GM19240 (cell line): ENCODE results near the gene AFF3.

Experiments
- DNase-seq: peaks from one replicate; pipeline ENCODE4 v3.0.0; 2011; ENCODE audit warnings: low spot score; ENCODE audit not compliant: insufficient read length

Gene AFF3

DNA sequence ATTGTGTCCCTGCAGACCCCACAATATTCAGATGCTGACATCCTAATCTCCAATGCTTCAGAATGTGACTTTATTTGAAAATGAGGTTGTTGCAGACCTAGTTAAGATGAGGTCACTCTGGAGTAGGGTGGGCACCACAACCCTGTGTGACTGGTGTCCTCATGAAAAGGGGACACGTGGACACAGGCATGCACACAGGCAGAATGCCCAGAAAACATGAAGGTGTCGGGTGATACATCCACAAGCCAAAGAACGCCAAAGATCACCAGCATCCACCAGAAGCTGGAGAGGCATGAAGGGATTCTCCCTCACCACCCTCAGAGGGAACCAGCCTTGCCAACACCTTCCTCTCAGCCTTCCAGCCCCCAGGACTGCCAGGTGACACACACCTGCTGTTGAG, 69.3 kb downstream of the AFF3 start:
- DNase-seq: no peak

DNA sequence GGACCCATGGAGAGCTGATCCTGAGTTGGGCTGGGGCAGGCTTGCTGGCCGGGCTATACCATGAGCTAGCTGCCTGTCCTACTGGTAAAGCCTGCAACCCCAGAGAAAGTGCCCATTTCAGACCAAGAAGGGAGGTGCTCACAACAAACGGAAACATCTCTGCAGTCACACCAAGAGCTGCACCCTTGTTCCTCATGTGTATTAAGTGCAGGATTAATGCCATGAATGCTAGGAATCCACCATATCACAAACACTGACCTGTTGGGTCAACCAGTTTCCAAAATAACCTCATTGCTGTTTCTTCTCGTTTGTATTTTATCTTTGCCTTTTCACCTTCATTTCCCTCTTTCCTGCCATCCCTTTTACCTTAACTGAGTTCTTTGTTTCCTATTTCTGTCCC, 69.9 kb downstream of the AFF3 start:
- DNase-seq: no peak

DNA sequence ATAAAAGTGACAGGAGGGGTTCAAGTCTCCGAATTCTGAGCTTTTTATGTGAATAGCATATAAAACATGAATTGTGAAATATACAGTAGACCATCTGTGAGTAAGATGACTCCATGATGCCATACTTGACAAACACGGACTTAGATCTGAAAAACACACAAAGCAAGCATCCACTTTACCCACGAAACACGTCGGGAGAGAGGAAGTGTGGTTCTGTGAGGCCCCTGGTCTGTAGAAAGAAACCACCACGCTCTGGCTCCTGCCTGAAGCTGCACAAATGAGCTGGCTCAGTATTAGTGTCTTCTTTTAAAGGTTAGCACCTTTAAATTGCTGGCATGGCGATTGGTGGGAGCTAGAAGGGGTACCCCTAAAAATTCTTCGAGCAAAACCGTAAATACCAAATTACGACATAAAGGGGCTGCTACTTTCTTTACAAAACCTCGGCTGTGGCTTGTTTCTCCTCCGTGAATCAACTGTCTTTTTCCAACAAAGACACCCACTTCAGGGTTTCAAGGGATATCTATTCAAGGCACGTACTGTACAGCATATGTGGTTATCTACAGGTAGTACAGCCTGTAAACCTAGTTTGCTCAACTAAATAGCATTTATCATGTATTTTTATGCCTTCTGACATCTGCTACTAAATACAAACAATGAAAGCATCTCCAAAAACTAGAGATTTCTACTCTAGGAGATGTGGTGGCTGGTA, 70.9 kb downstream of the AFF3 start:
- DNase-seq: no peak

DNA sequence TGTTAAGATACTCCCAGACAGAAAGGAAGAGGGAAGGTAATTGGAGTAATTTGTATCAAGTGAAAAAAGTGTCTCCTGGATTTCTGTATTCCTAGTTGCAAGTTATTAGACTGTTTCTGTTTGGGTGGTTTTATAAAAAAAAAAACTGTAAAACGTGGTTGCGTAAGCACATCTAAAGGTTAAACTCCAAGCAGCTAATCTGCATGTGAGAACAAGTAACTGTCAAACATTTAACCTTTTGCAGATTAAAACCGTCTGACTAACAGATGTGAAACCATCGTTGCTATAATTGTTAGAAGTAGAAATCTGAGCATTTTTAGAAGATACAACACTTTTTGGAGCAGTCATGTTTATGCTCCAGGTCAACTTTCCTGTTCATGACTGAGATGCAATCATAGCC, 72.3 kb downstream of the AFF3 start:
- DNase-seq: no peak

DNA sequence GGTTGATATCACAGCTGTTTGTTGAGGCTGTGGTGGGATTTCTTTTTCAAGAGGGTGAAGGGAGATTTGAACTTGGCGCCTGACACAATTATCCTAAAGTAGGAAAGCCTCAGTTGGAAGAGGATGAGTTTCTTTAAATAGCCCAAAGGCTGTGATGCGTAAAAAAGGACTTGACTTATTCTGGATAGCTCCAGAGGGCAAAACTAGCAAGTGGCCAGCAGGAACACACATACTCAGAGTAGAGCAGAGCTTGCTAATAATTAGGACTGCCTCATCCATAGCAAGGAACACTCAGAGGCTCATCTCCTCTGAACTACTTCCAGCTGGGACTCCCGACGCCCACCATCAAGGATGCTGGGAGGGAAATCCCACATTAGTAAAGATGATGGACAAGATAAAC, 74.0 kb downstream of the AFF3 start:
- DNase-seq: no peak

DNA sequence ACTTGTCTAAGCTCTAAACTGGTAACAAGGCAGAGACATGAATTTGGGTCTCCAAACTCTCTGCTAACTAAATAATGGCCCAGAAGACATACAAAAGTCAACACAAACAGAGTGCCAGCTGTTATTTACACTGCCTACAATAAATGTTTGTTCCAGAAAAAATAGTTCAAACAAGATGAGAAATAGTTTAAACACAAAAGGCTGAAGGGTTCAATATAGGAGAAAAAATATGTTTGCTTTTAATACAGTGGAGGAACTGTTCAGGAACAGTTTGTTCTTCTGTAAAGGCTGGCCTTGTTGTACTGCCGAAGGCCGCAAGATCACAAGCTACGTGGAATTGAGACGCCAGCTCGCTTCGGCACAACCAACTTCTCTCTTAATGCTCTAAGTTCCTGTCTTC, 74.6 kb downstream of the AFF3 start:
- DNase-seq: no peak

DNA sequence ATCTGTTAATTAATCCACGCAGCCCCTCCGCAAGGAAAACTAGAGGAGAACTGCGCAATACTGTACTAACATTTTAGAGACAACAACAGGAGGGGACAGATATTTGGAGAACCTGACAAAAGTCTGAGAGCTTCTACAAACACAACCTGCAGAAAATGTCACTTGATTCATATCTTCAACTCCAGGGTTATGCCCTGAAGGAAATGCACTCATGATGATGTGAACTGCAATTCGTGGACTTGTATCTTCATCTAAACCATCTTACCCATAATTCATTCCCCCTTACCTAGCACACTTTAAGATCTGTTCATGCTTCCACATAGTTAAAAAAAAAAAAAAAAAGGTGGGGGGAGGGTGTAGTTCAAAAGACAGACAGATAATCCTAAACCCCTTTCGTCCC, 75.5 kb downstream of the AFF3 start:
- no peak for DNase-seq

DNA sequence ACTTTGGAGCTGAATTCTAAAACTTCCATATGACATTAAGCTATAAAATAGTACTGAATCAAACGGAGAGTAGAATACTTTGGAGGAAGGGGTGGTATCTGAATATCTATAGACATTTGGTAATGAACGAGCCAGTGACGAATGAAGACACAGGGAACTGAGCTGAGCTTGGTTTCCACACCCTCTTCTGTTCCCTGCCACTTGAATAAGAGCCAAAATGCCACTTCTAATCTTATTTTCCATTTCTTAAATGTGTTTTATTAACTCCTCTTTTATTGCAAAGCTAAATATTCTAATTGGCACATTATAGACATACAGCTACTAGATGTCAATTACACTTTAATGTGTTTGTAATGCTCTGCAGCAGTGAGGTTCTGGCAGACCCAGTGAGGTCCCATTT, 76.1 kb downstream of the AFF3 start:
- no peak for DNase-seq

DNA sequence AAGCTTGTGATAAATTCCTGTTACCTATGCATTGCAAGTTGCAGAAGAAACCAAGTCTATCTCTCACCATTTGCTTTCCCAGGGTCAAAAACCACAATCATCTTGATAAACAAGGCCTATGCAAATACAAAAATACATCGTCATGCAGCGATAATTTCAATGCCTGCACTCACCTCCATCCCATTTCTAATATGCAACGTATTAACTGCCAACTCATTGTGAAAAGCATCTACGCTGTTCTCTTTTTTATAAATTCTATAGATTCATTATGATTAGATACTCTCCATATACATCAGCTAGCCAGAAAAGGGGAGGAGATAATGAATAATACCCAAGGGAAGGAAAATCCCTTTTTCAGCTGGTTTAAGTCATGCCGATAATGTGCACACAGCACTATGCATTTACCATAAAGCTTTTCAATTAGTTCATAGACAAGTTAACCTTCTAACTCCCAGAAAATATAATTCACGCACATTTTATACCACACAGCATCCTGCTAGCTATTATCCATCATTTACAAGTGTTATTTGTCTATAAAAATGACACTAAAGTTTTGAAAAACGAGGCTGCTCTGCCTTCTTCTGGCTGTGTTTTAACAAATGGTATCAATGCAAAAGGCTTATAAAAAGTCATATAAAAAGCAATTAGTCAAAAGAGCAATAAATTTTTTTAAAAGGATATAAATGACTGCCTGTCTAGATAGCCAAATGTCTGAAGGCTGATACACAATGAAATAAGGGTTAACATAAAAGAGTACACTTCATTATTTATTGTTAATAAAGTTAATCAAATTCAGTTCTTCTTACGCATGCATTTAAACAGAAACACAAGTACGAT, 77.6 kb downstream of the AFF3 start:
- DNase-seq: no peak

DNA sequence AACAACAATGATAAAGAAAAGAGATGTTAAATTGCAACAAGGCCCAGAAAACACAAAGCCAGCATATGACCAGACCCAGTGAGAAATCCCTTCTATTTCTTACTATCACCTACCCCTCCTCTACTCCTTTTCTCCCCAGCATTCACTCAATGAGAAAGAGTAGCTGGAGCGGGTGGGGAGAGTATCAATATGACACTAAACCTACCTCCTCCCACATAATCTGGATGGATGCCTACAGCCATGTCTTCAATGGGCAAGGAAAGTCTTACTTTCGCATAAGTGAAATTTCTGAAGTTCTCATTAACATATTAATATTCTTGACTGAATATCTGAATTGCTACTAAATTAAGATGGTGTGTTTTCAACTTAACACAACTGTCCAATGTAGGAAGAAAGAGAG, 78.2 kb downstream of the AFF3 start:
- DNase-seq: no peak

DNA sequence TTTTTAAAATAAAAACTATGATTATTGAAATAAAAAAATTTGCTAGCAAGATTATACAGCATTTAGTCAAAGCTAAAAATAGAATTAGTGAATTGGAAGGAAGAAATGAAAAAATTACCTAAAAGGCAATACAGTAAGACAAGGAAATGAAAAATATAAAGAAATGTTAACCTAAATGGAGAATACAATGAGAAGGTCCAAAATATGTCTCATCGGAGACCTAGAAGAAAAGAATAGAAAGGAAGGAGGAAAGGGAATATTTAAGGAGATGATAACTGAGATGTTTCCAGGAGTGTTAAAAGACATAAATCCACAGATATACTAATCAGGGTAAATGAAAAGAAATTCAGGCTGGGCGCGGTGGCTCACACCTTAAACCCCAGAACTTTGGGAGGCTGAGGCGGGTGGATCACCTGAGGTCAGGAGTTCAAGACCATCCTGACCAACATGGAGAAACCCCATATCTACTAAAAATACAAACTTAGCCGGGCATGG, 78.9 kb downstream of the AFF3 start:
- DNase-seq: no peak

DNA sequence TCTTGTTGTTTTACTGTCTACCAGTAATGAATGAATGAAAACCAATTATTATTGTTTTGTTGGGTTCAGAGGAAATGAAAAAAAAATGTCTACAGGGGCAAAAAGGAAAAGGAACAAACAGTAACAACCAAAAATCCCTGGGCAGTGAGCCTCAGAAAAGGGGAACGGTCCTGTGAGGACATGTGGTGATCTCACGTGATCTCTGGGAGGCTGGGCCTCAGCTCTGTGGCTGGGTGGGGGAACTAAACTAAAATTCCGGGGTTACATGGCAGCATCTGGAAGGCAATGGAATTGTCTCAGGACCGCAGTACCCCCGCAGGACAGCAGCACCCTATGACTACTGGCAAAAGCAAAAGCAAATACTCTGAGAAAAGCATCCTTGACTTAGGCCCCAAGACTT, 80.1 kb downstream of the AFF3 start:
- DNase-seq: no peak

DNA sequence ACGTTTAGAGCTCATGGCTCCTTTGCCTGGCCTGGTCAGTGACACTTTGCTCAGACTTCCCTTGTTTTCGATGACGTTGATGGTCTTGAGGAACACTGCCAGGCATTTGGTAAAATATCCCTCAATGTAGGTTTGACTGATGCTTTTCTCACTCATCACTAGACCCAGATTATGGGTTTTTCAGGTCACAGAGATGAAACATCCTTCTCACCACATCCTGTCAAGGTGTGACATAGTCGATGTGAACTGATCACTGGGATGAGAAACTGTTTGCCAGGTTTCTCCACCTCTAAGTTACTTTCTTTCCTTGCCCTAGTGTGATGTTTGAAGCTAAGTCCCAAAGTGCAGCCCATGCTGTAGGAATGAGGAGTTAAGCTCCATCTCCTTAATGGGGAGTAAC, 81.5 kb downstream of the AFF3 start:
- no peak for DNase-seq

DNA sequence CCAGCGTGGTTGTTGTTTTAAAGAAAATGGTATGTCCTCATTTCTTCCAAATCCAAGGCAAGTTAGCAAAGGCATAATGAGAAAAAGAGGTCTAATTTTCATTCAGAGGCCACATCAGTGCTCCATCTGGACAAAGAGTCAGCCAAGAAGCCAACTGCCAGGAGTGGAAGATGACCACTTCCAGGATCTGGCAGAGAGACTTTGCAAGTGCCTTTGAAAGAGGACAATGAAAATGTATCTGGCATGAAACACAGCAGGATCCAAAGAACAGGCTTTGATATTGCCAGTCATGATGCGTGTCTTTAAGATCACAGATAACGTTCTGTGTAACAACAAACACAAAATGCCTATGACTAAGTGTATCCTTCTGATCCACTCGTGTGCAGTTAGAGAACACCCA, 82.8 kb downstream of the AFF3 start:
- no peak for DNase-seq

DNA sequence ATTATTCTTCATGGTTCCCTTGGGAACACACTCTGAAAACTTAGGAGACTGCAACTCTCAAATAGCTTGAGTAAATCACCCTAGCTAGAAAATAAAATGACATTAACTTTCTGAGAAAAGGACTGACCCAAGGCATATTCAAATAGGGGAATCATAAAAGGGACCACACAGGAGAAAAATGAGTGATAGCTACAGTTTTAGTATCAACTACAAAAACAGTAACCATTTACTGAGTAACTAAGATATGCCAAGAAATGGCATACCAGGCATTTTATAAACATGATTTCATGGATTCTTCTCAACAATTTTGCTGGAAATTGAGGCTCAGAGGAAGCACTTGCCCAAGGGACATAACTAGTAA, 84.5 kb downstream of the AFF3 start:
- no peak for DNase-seq

DNA sequence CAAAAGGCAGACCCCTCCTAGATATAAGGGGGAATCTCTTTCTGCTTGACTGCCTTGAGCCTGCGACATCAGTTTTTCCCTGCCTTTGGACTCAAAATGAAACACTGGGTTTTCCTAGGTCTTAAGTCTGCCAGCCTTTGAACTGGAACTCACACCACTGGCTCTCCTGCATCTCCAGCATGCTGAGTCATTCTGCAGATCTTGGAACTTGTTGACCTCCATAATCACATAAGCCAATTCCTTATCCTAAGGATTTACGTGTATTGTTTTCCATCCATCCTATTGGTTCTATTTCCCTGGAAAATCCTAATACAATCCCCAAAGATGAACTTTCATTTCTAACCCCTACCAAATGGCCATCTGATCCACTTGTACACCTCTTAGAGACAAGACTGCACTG, 88.0 kb downstream of the AFF3 start:
- DNase-seq: no peak

DNA sequence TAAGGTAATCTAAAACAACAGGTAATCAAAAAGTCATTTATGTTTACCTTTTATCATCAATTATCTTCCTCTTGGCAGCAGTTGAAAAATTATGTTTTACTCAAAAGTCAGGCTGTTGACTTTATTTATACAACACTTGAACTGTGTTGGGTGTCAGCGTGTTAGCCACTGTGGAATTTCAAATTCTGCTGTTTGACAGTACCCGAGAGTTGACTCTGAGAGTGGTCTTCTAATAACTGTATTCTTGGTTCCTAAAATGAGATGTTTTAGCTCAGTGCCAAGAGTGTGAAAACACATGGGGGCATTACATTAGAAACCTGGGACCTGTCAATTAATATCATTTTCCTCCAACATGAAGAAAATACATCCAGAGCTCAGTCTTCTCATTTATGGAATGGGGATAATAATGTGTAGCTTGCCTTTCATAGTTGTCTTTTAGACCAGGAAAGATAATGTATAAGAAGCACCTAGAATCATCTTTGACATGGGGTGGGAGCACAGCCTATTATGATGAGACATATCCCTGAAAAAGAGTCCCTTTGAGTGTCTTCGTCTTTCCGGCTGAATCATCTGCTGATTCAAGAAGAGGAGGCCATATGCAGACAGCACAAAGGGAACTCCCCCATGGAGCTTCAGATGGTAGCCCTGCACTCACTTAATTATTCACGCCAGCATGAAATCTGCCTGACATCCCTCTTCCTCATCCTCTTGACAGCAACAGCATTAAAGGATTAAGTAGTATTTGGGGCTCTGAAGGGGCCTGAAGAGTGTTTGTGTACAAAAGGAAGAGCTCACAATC, 89.1 kb downstream of the AFF3 start:
- DNase-seq: no peak

DNA sequence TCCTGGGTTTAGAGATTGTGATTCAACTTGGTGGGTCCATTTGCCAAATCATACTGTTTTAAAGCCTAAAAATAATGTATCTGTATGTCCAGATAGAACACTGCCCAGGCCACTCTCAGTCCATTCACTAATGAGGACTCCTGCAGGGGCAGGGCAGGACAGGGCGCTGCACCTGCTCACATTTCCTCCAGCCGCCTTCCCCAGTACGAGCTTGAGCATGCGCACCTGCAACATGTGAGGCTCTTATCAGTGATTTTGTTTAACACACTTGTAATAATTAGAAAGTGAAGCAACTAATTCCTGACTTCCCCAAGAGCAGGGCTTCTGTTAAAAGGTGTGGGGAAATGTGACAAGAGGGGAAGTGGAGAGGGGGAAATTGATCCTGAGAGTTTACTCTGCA, 89.7 kb downstream of the AFF3 start:
- DNase-seq: no peak

DNA sequence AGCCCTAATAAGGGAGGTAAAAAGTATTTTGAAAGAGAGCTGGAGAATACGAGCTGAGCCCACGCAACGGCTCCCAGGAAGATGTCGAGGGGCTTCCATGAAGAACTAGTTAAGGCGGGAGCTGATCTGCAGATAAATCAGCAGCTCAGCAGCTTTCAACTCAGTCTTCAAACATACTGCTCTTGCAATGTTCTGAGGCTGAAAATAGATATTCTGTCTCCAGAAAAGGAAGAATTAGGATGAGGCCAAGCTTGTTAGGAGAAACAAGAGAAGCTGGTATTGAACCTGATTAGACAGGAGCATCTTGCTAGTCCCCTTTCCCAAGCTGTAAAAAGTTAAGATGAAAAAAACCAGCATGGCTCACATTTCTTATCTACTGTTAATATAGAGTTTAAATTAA, 91.1 kb downstream of the AFF3 start:
- no peak for DNase-seq

DNA sequence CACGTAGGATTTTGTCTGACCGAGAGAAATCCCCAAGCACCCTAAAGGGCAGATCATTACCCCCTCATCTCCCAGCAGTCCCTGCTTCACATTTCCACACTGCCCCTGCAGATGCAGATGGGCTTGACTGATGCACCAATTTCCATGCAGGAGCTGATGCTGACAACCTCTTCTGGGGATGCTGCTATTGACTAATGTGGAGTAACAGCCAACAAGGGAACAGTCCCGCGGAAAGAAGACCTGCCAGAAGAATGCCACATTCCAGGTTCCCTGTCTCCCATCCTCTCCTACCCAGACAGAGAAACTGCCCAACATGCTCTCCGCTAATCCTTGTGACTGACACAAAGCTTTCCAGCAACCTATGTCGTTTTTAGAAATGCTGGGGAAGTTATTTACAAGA, 91.7 kb downstream of the AFF3 start:
- no peak for DNase-seq

DNA sequence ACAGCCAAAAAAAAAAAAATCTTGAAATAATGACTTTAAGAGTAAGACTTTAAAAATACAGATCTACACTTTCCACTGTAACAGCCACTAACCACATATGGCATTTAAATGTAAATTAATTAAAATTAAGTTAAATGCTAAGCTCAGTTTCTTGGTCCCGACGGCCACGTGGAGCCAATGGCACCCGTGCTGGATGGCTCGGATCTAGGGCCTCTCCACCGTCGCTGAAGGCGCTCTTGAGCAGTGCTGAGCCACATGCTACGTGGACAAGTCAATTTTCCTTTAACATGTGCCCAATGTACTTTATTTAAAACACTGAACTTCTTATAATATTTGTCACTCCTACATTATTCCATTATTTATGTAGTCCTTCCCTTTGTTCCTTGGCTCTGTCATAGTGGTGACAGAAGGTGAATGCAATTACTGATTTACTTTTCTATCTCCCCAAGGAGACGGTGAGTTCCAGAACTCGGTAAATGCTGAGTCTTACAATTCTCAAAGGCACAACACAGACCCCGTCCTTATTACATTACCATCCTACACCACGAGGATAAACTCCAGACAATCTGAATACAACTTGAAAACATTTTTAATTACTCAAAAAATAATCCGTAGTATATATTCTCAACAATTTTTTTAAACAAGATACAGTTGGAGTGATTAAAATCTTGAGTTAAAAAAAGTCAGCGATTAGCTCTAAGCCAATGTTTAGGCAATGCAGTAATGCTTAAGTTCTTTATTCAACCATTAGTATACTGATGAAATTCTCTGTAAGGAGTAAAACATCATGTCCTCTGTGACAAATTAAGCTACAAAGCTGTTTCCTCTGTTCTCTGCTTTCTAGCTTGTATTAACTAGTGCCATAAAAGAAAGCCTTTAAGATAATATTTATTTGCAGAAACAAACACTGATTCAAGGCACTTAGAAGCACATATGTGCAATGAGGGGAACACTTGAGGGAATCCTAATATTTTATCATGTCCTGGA, 95.1 kb downstream of the AFF3 start:
- no peak for DNase-seq
